Ascending aorta (tissue), 2 donors: ENCODE results near the gene SENP8. TPM values are rescaled to one million over a fixed set of nuclear protein-coding genes. Genes with fewer than 3 reads are reported as not detected.
"Not testable (repeated sequence)": the region's sequence is repeated elsewhere in the genome, so short reads cannot be mapped to it uniquely, and the experiment has no call there.

Source experiments
- DNase-seq, 2 donors: peaks; one replicate each; pipeline ENCODE4 v3.0.0-alpha.2; 2019; ENCODE audit warnings: low spot score in 2 of 2
- H3K27ac ChIP-seq, 2 donors: fragments of 200-600 bp; sonication (generic); one replicate each; pipeline ENCODE4 v1.5.1; 2016 to 2017; ENCODE audit warnings: mild to moderate bottlenecking in 1 of 2
- H3K27me3 ChIP-seq: fragments of 200-600 bp; sonication (generic); one replicate; pipeline ENCODE4 v1.5.1; 2017
- H3K36me3 ChIP-seq, 2 donors: fragments of 200-600 bp; sonication (generic); one replicate each; pipeline ENCODE4 v1.5.1; 2016
- H3K4me1 ChIP-seq, 2 donors: fragments of 200-600 bp; sonication (generic); one replicate each; pipeline ENCODE4 v1.5.1; 2016 to 2017; ENCODE audit warnings: mild to moderate bottlenecking in 1 of 2
- H3K4me3 ChIP-seq, 2 donors: fragments of 200-600 bp; sonication (generic); one replicate each; pipeline ENCODE4 v1.5.1; 2016 to 2017; ENCODE audit warnings: mild to moderate bottlenecking in 1 of 2
- H3K9me3 ChIP-seq, 2 donors: fragments of 200-600 bp; sonication (generic); one replicate each; pipeline ENCODE4 v1.5.1; 2016
- intact Hi-C: fragments of 100-400 bp; cut with DNase I; formaldehyde crosslinking; loops from one replicate; pipeline ENCODE4 v1.15.1; 2023
- total RNA-seq: library from RNA; depleted of rRNA; stranded (reverse); fragments of >200 nt; gene quantifications from one replicate; pipeline ENCODE4 v1.1.0, GENCODE V29; 2016
- TF ChIP-seq, protein P1 (sequence below), 3 experiments: fragments of 200-600 bp in 2 of 3; fragments of 450-650 bp in 1 of 3; sonication (generic) in 2 of 3; IDR thresholded peaks; one replicate each; pipeline ENCODE4 v1.5.1; 2016 to 2019; ENCODE audit warnings: antibody characterized with exemption in 3 of 3, mild to moderate bottlenecking in 1 of 3, moderate library complexity in 1 of 3

Gene SENP8
- total RNA-seq, result 3.5 TPM

DNA sequence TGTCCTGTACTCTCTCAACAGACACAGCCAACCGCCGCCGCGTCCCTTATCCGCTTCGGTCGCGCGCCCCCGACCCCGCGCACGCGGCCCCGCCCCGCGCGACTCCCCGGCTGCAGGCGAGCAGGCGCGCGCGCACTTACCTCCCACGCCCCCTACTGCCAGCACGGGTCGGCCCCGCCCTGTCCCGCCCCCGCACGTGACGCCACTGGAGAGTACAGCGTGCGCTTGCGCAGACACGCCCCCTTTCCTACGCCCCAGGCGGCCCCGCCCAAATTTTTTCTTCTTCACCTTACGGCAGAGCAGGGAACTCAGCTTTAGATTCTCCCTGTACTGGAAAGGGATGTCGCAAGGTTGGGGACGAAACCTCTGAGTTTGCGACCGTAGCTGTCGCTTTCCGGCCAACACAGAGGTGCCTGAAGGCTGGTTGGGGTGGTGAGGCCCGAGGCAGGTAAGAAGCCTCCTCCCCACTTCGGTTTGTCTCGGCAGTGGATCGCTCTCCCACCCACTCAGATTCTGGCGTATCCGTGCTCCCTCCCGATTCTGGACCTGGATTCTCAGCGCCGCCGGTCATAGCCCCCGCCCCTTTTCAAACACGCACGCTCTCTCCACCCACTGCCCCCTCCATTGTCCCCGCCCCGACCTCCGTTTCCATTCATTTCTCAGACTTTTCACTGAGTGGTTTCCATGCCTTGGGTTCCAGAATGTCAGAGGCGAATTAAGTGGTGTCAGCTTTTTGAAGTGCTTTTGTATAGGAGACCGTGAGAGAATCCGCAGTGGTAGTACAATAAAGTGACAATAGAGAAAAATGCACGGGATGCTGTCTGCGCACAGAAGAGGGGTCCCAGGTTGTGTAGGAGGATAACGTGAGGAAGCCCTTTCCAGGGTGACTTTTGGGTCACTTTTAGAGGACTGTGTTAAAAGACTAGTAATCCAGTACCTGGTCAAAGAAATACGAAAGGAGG lies at the start of gene SENP8, which contains the start of gene MYO9A:
TSS of gene SENP8 (plus strand) at position 387 of the 962 bp plus-strand sequence. CDS start 21,221 bp downstream, outside the sequence.
TSS of gene MYO9A (minus strand) at position 134 of the 962 bp plus-strand sequence. CDS start 71,587 bp downstream, outside the sequence.
- Histone ChIP-seq H3K4me3 (peak within 1 kb of the TSS; percentile 74 to 87), H3K4me1 (peaks cover 0 to 10% of the 10 kb centered on the region in 2 donors), H3K9me3 (no peaks in the 10 kb centered on the region), H3K27ac (peak within 1 kb of the TSS; percentile 90 to 97), H3K27me3 (no peaks in the 10 kb centered on the region), H3K36me3 (no peaks in the 10 kb centered on the region)
- TF ChIP-seq, protein P1, sequence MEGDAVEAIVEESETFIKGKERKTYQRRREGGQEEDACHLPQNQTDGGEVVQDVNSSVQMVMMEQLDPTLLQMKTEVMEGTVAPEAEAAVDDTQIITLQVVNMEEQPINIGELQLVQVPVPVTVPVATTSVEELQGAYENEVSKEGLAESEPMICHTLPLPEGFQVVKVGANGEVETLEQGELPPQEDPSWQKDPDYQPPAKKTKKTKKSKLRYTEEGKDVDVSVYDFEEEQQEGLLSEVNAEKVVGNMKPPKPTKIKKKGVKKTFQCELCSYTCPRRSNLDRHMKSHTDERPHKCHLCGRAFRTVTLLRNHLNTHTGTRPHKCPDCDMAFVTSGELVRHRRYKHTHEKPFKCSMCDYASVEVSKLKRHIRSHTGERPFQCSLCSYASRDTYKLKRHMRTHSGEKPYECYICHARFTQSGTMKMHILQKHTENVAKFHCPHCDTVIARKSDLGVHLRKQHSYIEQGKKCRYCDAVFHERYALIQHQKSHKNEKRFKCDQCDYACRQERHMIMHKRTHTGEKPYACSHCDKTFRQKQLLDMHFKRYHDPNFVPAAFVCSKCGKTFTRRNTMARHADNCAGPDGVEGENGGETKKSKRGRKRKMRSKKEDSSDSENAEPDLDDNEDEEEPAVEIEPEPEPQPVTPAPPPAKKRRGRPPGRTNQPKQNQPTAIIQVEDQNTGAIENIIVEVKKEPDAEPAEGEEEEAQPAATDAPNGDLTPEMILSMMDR (IDR thresholded peaks at IDR 0.05), result no peak
- intact Hi-C loops, result loop anchor here (1.0 to 5.0 kb wide), 4 partner anchors 37 to 354 kb away; partner anchors contain the start of genes ARIH1 and PARP6
- peak; percentile 84 to 99 for DNase-seq

DNA sequence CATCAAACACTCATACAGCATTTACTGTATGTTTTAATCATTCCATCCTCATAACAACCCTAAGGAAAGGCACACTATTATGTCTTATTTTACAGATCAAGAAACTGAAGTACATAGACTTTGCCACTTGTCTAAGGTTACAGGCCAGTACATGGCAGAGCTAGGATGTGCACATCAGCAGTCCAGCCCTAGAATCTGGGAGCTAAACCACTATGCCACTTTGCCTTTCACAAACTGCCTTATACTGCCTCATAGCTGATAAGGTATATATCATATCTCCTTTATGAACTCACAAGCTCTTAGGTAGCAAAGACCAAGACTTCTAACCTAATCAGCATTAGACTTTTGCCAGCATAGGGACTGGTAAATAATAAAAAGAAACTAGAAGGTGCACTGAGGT lies 49.3 kb upstream of the SENP8 start:
- H3K36me3 ChIP-seq, result no peaks in the 10 kb centered on the region
- no peak overlapping the region for H3K4me3 ChIP-seq
- no peak overlapping the region for H3K27ac ChIP-seq
- TF ChIP-seq, protein P1 (IDR thresholded peaks at IDR 0.05), result no peak
- intact Hi-C loops, result no loop called here
- DNase-seq, result no peak
- no peaks in the 10 kb centered on the region for H3K9me3 ChIP-seq
- no peaks in the 10 kb centered on the region for H3K27me3 ChIP-seq
- no peaks in the 10 kb centered on the region for H3K4me1 ChIP-seq

GRCh38 chr15:72070817-72071447 lies 47.3 kb upstream of the SENP8 start:
- no peak for DNase-seq
- H3K4me3 ChIP-seq, result no peak overlapping the region
- TF ChIP-seq, protein P1 (IDR thresholded peaks at IDR 0.05), result no peak
- no peaks in the 10 kb centered on the region for H3K9me3 ChIP-seq
- no peaks in the 10 kb centered on the region for H3K27me3 ChIP-seq
- H3K27ac ChIP-seq, result no peak overlapping the region
- H3K4me1 ChIP-seq, result no peaks in the 10 kb centered on the region
- no peaks in the 10 kb centered on the region for H3K36me3 ChIP-seq
- intact Hi-C loops, result no loop called here

GRCh38 chr15:72071448-72071825 lies 46.8 kb upstream of the SENP8 start:
- H3K36me3 ChIP-seq, H3K4me1 ChIP-seq, H3K27me3 ChIP-seq, H3K4me3 ChIP-seq, H3K27ac ChIP-seq, H3K9me3 ChIP-seq, DNase-seq, intact Hi-C loops: not testable (repeated sequence)

DNA sequence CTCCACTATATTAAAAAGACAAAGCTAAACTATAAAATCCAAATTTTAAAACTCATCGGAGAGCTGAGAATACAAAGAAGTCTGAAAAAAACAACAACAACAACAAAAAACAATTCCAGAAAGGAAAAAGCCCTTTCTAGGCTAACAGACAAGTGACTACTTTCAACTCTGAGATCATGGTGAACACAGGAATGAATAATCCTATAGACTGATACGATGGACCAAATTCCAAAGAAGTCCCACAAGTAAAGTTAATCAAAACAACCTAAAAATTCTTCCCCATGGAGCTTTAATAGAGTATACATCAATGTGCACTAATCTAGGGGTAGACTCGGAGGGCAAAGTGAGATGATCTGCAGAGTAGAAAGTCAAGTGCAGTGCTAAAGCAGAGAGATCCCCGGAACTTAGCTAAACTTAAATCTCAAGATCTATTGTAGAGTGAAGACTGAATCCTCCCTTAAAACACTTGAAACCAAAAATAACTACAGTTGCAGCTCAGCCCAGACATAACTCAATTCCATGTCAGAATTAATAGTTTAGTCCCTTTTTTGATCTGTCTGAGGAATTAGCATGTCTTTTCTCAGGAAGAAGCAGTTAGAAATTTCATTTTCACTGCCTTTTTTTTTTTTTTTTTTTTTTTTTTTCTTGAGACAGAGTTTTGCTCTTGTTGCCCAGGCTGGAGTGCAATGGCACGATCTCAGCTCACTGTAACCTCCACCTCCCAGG lies 43.7 kb upstream of the SENP8 start:
- intact Hi-C loops, result no loop called here
- TF ChIP-seq, protein P1 (IDR thresholded peaks at IDR 0.05), result no peak
- no peak overlapping the region for H3K27ac ChIP-seq
- no peak for DNase-seq
- H3K36me3 ChIP-seq, result no peaks in the 10 kb centered on the region
- H3K4me1 ChIP-seq, result peaks cover 0 to 2% of the 10 kb centered on the region in 2 donors
- H3K27me3 ChIP-seq, result no peaks in the 10 kb centered on the region
- no peak overlapping the region for H3K4me3 ChIP-seq
- no peaks in the 10 kb centered on the region for H3K9me3 ChIP-seq
